Measurements from ENCODE around the gene MARCO.
"Not testable (repeated sequence)": the region's sequence is repeated elsewhere in the genome, so short reads cannot be mapped to it uniquely, and the experiment has no call there.

MARCO gene

DNA sequence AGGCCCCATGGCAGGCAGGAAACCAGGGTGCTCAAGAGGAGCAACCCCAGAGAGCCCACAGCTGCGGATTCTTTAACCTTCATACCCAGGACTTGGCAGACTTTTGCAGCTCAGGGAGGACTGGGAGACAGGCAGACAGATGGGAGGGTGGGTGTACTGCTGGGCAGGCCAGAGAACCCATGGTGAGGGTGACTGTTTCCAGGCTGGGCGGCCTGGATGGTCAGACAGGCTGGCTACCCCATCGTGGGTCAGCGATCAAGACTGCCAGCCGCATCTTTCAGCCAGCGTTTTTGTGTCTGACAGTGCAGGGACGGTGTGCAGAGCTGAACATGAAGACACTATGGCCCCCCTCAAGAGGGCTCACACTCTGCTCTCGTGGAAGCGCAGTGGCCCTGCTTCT lies 82.2 kb downstream of the MARCO start:
- H3K9me3 ChIP-seq (ENCODE audit: control insufficient read depth, low read length): peaks cover 3% of the 10 kb centered on the region
- no peak overlapping the region for H3K4me3 ChIP-seq (ENCODE audit: low read length)
- no peak overlapping the region for H3K9ac ChIP-seq (ENCODE audit: low read length)
- peaks cover 50% of the 10 kb centered on the region for H3K27me3 ChIP-seq (replicated peaks; ENCODE audit: control insufficient read depth, insufficient read depth, low read length)
- H3K36me3 ChIP-seq (ENCODE audit: control insufficient read depth, insufficient read depth, low read length, severe bottlenecking): no peaks in the 10 kb centered on the region
- H3K4me1 ChIP-seq (ENCODE audit: control insufficient read depth, insufficient read depth, low read length): no peaks in the 10 kb centered on the region
- DNase-seq (ENCODE audit: low read depth): no peak

GRCh38 chr2:119024568-119024967 lies 82.6 kb downstream of the MARCO start:
- Histone ChIP-seq H3K4me3 (ENCODE audit: low read length) (no peak overlapping the region), H3K9ac (ENCODE audit: low read length) (no peak overlapping the region), H3K9me3 (ENCODE audit: control insufficient read depth, low read length) (peaks cover 3% of the 10 kb centered on the region), H3K27me3 (replicated peaks; ENCODE audit: control insufficient read depth, insufficient read depth, low read length) (peaks cover 50% of the 10 kb centered on the region), H3K36me3 (ENCODE audit: control insufficient read depth, insufficient read depth, low read length, severe bottlenecking) (no peaks in the 10 kb centered on the region), H3K4me1 (ENCODE audit: control insufficient read depth, insufficient read depth, low read length) (no peaks in the 10 kb centered on the region)
- DNase-seq (ENCODE audit: low read depth): no peak

DNA sequence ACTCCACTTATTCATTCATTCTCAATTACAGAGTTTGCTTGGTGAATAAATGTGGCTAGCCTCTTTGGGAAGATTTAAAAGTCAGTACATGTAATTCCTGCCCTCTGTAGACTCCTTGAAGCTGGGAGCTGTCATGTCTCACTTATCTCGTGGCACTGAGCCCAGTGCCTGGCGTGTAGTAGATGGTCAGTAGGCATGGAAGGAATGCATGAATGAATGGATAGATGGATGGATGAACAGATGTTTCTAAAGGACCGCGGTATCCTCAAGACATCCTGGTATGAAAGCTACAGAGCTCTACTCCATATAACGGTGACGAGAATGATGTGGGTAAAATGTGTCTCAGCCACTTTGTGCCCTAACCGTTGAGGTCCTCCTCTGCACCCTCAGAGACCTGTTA lies 83.0 kb downstream of the MARCO start:
- peaks cover 50% of the 10 kb centered on the region for H3K27me3 ChIP-seq (replicated peaks; ENCODE audit: control insufficient read depth, insufficient read depth, low read length)
- H3K9me3 ChIP-seq (ENCODE audit: control insufficient read depth, low read length): peaks cover 3% of the 10 kb centered on the region
- no peak overlapping the region for H3K4me3 ChIP-seq (ENCODE audit: low read length)
- no peak for DNase-seq (ENCODE audit: low read depth)
- H3K9ac ChIP-seq (ENCODE audit: low read length): no peak overlapping the region
- no peaks in the 10 kb centered on the region for H3K36me3 ChIP-seq (ENCODE audit: control insufficient read depth, insufficient read depth, low read length, severe bottlenecking)
- no peaks in the 10 kb centered on the region for H3K4me1 ChIP-seq (ENCODE audit: control insufficient read depth, insufficient read depth, low read length)

GRCh38 chr2:119025762-119026351 lies 83.9 kb downstream of the MARCO start:
- Histone ChIP-seq H3K4me1 (ENCODE audit: control insufficient read depth, insufficient read depth, low read length) (no peaks in the 10 kb centered on the region), H3K27me3 (replicated peaks; ENCODE audit: control insufficient read depth, insufficient read depth, low read length) (peaks cover 55% of the 10 kb centered on the region), H3K9me3 (ENCODE audit: control insufficient read depth, low read length) (peaks cover 3% of the 10 kb centered on the region), H3K36me3 (ENCODE audit: control insufficient read depth, insufficient read depth, low read length, severe bottlenecking) (no peaks in the 10 kb centered on the region), H3K9ac (ENCODE audit: low read length) (no peak overlapping the region), H3K4me3 (ENCODE audit: low read length) (no peak overlapping the region)
- DNase-seq (ENCODE audit: low read depth): no peak

DNA sequence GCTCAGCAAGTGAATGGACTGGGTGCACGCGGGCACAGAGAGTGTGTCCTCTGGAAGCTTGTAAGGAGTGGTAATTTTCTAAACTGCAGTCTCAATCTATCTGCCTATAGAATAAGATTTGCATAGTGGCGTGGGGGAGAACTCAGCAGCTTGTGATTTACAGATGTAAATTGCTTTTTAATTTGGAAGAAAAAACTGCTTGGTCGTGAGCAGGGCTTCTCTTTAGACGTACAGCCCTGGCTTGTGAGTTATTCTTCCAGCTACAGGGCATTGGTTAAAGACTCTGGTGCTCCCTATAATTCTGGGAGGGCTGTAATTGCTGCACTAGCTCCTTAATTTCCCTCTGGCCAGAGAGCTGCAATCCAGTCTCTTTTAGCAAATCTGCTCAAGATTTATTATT lies 84.9 kb downstream of the MARCO start:
- Histone ChIP-seq H3K9ac (ENCODE audit: low read length) (no peak overlapping the region), H3K36me3 (ENCODE audit: control insufficient read depth, insufficient read depth, low read length, severe bottlenecking) (no peaks in the 10 kb centered on the region), H3K9me3 (ENCODE audit: control insufficient read depth, low read length) (peaks cover 3% of the 10 kb centered on the region), H3K4me1 (ENCODE audit: control insufficient read depth, insufficient read depth, low read length) (no peaks in the 10 kb centered on the region), H3K27me3 (replicated peaks; ENCODE audit: control insufficient read depth, insufficient read depth, low read length) (peaks cover 53% of the 10 kb centered on the region), H3K4me3 (ENCODE audit: low read length) (no peak overlapping the region)
- no peak for DNase-seq (ENCODE audit: low read depth)

DNA sequence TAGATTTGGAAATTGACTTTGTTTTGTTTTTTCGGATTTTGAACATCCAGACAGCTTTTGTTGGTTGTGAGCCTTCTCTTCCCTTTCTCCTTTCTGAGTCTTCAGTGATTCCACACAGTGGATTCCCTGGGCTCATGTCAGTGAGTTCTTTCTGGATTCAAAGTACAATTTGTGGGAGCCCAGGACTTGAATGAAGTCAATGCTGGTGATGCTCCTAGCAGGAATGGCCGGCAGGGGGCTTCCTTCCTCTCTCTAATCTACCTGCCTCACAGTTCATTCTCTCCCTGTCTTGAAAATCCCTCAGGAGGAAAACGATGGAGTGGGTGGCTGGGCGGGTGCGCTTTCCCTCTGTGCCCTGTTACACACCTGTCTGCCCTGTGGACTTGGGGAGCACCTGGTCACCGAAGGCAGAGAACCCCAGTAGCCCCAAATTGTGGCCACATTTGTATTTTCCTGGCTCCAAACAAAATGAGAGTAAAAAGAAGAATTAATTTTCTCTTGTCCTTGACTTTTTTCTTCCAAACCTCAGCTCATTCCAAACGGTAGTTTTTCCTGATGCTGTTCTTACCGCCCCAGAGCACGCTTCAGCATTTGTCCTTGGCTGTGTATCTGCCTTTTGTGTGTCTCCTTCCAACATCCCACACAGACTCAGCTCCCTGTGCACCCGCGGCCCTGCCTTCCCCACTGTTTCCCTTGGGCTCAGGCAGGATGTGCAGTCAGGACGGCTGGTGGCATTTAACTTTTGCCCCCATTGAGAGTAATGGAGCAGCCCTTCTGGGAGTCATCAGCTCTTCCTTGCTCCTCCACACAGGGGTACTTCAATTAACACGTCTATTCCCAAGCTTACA lies 86.6 kb downstream of the MARCO start:
- no peak overlapping the region for H3K9ac ChIP-seq (ENCODE audit: low read length)
- DNase-seq (ENCODE audit: low read depth): peak; percentile 33
- H3K4me1 ChIP-seq (ENCODE audit: control insufficient read depth, insufficient read depth, low read length): no peaks in the 10 kb centered on the region
- H3K9me3 ChIP-seq (ENCODE audit: control insufficient read depth, low read length): peaks cover 5% of the 10 kb centered on the region
- no peak overlapping the region for H3K4me3 ChIP-seq (ENCODE audit: low read length)
- peaks cover 42% of the 10 kb centered on the region for H3K27me3 ChIP-seq (replicated peaks; ENCODE audit: control insufficient read depth, insufficient read depth, low read length)
- H3K36me3 ChIP-seq (ENCODE audit: control insufficient read depth, insufficient read depth, low read length, severe bottlenecking): no peaks in the 10 kb centered on the region

DNA sequence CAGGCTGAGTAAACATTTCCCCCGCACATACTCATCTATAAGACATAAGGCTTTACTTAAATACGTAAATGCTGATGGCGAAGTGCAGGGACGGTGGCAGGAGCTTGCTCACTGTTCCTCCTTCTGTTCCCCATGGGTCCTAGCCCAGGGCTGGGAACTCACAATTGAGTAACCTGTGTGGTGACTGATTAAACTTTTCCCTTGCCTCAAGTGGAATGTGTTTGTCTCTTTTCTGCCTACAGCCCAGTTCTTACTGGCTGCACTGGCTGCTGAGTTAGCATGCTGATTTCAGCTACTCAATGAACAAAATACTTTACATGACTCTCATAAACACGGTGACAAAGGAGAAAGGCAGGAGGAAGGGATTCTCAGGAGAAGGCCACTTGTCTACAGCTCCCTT lies 87.3 kb downstream of the MARCO start:
- peaks cover 34% of the 10 kb centered on the region for H3K27me3 ChIP-seq (replicated peaks; ENCODE audit: control insufficient read depth, insufficient read depth, low read length)
- H3K4me3 ChIP-seq (ENCODE audit: low read length): no peak overlapping the region
- H3K36me3 ChIP-seq (ENCODE audit: control insufficient read depth, insufficient read depth, low read length, severe bottlenecking): no peaks in the 10 kb centered on the region
- peaks cover 5% of the 10 kb centered on the region for H3K9me3 ChIP-seq (ENCODE audit: control insufficient read depth, low read length)
- H3K9ac ChIP-seq (ENCODE audit: low read length): no peak overlapping the region
- H3K4me1 ChIP-seq (ENCODE audit: control insufficient read depth, insufficient read depth, low read length): no peaks in the 10 kb centered on the region
- DNase-seq (ENCODE audit: low read depth): no peak

GRCh38 chr2:119037922-119038321 lies 95.9 kb downstream of the MARCO start:
- H3K27me3 ChIP-seq (replicated peaks; ENCODE audit: control insufficient read depth, insufficient read depth, low read length); H3K36me3 ChIP-seq (ENCODE audit: control insufficient read depth, insufficient read depth, low read length, severe bottlenecking); H3K9ac ChIP-seq (ENCODE audit: low read length); DNase-seq (ENCODE audit: low read depth); H3K4me1 ChIP-seq (ENCODE audit: control insufficient read depth, insufficient read depth, low read length); H3K4me3 ChIP-seq (ENCODE audit: low read length): not testable (repeated sequence)
- H3K9me3 ChIP-seq (ENCODE audit: control insufficient read depth, low read length): peaks cover 27% of the 10 kb centered on the region

DNA sequence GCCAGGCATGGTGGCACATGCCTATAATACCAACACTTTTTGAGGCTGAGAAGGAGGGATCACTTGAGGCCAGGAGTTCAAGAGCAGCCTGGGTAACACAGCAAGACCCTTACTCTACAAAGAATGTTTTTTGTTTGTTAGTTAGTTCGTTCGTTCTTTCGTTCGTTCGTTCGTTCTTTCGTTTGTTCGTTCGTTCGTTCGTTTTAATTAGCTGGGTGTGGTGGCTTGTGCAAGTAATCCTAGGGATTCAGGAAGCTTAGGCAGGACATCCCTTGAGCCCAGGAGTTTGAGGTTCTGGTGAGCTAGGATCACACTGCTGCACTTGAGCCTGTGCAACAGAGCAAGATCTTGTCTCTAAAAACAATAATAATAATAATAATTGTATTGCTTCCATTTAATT lies 98.7 kb downstream of the MARCO start:
- no peak overlapping the region for H3K4me3 ChIP-seq (ENCODE audit: low read length)
- no peaks in the 10 kb centered on the region for H3K4me1 ChIP-seq (ENCODE audit: control insufficient read depth, insufficient read depth, low read length)
- H3K9ac ChIP-seq (ENCODE audit: low read length): no peak overlapping the region
- no peak for DNase-seq (ENCODE audit: low read depth)
- no peaks in the 10 kb centered on the region for H3K36me3 ChIP-seq (ENCODE audit: control insufficient read depth, insufficient read depth, low read length, severe bottlenecking)
- peaks cover 24% of the 10 kb centered on the region for H3K9me3 ChIP-seq (ENCODE audit: control insufficient read depth, low read length)
- H3K27me3 ChIP-seq (replicated peaks; ENCODE audit: control insufficient read depth, insufficient read depth, low read length): no peaks in the 10 kb centered on the region

Data from adipocyte (in vitro differentiated cells).